SW 1271 (cell line): ENCODE measurements around the gene SLC6A2.
A peak's percentile ranks its signal among the peaks of the same experiment; 100 is the strongest.

Experiments
- DNase-seq, 2 experiments: peaks; one replicate each; lab custom pipeline; 2025; lab: John Stamatoyannopoulos, UW

Gene SLC6A2

GRCh38 chr16:55672471-55672870 is 16.7 kb downstream of the SLC6A2 start:
- DNase-seq = no peak

DNA sequence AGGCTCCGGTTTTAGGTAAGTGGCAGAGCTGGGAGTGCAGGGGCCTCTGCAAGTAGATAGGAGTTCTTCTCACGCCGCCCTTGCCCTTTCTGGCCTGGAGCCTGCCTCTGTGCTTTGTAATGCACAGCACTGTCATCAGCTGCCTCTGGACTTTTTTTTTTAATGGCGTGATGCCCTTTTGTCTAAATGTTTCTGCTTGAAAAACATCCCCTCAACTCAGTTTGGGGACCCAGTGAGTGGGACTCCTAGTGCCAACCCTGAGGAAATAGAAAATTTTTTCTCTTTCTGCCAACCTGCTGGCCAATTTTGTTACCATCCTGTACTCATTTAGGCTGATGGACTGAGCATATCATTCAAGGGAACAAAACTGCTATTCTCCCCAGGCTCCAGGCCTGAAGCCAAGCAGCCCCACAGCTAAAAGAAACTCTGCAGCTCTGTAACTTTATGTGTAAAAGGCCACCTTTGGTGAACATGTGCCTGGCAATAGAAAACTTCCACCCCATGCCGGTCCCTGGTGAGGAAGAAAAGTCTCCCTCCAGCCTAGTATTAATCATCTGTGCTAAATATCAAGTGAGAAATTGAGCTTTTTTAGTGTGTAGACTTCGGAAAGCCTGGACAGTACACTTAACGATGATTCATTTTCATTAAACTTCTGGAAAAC is 22.5 kb downstream of the SLC6A2 start:
- DNase-seq = no peak

GRCh38 chr16:55682086-55682485 is 26.3 kb downstream of the SLC6A2 start:
- no peak for DNase-seq

DNA sequence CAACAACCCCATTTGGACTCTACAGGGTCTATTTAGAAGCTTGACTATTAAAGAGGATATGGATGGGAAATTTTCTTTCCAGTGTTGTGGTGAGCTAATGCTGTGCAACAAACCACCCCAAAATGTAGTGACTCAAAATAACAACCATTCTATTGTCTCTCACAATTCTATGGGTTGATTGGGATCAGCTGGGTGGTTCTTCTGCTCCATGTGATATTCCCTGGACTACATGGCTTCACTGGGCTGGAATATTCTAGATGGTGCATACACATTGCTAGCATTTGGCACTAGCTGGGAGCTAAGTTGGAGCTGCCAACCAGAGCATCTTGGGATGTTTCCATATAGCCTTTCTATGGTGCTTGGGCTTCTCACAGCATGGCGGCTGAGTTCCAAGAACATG is 30.2 kb downstream of the SLC6A2 start:
- no peak for DNase-seq

DNA sequence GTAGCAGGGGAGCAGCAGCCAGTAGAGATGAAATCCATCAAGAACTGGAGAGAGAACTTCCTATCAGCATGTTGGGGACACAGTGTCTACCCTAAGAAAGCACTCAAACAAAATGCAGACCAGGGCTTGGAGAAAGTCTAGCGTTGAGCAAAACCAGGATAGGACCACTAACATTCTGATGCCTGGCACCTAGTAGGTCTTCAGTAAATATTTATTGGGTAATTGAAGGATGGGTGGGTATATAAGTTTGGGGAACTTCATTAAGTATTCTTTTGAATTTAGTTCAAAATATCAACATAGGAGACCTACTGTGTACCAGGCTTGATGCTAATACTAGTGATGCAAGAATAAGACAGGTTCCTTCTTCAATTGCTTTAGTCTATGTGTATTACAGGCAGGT is 30.9 kb downstream of the SLC6A2 start:
- no peak for DNase-seq

- no peak for DNase-seq
These were observed 32.0 kb downstream of the SLC6A2 start for GRCh38 chr16:55687802-55688201.

- DNase-seq = no peak
These were observed 35.1 kb downstream of the SLC6A2 start for GRCh38 chr16:55690841-55691240.

DNA sequence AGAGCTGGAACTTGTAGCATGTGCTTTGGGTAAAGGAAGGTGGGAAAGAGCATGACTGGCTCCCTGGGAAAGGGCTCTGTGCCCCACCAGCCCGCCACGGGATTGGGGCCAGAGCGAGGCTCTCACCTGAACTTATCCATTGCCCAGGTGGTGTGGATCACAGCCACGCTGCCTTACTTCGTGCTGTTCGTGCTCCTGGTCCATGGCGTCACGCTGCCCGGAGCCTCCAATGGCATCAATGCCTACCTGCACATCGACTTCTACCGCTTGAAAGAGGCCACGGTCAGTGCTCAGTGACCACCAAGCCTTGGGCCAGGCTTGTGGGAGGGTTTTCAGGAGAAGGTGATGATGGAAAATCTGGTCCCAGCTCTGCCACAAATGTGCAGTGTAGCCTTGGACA is 36.0 kb downstream of the SLC6A2 start:
- DNase-seq = no peak

- DNase-seq = no peak
These were observed 39.8 kb downstream of the SLC6A2 start for GRCh38 chr16:55695595-55695994.

DNA sequence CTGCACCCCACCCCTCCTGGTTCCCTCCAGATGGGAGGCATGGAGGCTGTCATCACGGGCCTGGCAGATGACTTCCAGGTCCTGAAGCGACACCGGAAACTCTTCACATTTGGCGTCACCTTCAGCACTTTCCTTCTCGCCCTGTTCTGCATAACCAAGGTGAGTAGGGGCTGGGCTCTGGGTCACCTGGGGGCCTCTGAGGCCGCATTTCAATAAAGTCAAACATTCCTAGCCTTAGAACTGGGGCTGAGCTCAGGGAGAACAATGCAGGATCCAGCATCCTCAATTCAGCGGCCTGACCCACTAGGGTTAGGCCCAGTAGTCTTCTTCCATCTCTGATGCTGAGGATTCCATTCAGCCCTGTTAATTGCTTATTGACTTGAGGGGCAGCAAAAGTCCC is 42.1 kb downstream of the SLC6A2 start:
- no peak for DNase-seq

GRCh38 chr16:55698331-55698730 is 42.5 kb downstream of the SLC6A2 start:
- DNase-seq = no peak

DNA sequence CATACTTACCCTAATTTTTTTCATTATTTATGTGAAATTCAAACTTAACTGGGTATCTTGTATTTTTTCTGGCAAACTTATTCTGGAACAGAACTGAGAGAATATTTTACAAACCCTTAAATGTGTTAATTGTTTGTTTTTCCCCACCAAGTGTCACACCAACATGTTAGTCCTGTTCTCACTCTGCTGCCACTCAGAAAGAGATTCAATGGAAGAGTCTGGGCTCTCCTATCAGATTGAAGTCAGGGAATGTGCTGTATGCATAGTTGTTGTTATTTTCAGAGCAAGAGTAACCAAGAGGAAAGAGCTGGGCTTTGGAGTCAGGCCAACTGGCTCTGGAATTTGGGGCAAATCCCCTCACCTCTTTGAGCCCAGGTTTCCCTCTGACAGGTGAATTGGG is 43.2 kb downstream of the SLC6A2 start:
- no peak for DNase-seq

GRCh38 chr16:55699616-55700015 is 43.8 kb downstream of the SLC6A2 start:
- DNase-seq = no peak

DNA sequence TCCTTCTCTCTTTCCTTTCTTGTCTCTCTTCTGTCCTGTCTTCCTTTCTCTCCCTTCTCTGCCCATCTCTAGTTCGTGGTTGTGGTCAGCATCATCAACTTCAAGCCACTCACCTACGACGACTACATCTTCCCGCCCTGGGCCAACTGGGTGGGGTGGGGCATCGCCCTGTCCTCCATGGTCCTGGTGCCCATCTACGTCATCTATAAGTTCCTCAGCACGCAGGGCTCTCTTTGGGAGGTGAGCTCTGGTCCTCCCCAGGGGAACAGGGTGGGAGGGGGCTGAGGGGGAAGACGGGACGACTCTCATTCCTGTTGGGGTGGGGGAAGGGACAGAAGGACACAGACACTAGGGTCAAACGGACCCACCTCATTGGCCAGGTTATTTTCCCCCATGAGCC is 44.3 kb downstream of the SLC6A2 start:
- DNase-seq = no peak

- no peak for DNase-seq
These were observed 45.2 kb downstream of the SLC6A2 start for GRCh38 chr16:55700961-55701360.

GRCh38 chr16:55701442-55702319 is 45.9 kb downstream of the SLC6A2 start:
- DNase-seq = peak in 1 of 2 experiments; percentile 5

DNA sequence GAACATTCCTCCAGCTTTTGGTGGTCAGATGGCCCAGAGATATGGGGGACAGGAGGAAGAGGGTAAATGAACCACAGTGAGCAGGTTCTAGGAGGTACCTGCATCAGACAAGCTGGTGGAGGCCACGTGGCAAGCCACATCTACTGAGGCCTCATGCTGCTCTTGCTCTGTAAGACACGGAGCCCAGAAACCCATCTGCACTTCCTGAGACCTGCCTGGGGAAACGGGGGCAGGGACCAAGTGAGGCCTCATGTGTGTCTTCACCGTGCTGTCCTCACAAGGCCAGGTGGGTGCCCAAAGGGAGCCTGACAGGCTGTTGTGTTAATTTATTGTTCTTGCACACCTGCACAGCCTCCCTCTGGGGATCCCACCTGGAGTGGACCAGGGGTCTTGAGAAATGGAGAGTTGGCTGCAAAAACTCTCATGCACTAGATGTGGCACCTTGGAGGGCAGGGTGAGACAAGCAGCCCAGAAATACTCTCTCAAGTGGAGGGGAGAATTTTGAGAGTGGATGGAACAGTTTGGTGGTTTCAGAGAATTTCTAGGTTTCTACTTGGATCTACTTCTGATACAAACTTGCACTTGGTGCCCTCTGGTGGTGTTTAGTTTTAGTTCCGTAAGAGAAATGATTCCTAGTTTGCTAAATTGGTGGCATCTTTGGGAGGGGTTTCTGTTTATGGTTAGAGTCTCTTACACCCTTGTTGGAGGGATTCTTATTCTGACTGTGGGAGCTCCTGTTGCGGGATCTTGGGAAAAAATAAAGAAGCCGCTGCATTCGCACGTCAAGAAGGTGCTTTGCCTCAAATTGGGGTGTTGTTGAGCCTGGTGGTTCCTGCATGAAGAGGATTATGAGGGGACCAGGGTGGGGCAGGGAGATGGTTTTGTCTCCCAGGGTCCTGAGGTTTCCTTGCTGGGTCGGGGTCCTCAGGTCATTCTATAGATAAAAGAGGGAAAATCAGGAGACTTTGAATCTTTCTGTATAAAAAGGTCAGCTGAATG is 47.5 kb downstream of the SLC6A2 start:
- DNase-seq = peak in 1 of 2 experiments; percentile 44

- no peak for DNase-seq
These were observed 51.1 kb downstream of the SLC6A2 start for GRCh38 chr16:55706739-55707384.

DNA sequence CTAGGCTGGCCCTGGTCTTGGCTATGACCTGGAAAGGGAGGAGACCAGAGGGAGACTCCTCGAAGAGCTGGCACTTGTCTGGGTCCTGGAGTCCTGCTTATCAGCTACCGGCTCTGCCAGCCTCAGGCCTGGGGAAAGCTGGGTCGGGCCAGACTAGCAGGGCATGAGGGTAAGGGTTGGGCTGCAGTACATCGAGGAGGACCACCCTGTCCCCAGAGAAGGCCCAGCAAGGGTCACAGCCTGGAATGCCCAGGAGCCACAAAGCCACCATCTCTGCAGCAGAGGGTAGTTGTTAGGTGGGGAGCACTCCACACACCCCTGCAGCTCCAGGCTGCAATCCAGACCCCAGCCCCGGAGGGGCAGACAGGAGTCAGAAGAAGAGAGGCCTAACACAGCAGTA is 54.0 kb downstream of the SLC6A2 start:
- no peak for DNase-seq

GRCh38 chr16:55710466-55710865 is 54.7 kb downstream of the SLC6A2 start:
- DNase-seq = no peak

- peak in 1 of 2 experiments; percentile 45 for DNase-seq
These were observed 56.4 kb downstream of the SLC6A2 start for GRCh38 chr16:55711959-55712876.
